ENCODE data around the gene PLXNB2.

PLXNB2 gene

GRCh38 chr22:50257041-50257440 lies 50.4 kb downstream of the PLXNB2 start:
- no peaks in the 10 kb centered on the region for H3K27me3 ChIP-seq (ENCODE audit: insufficient read depth, low read length, poor library complexity)
- DNase-seq (no peak), ATAC-seq (ENCODE audit: insufficient read depth, low read depth) (no peak)
- TF ChIP-seq EZH2 (IDR thresholded peaks at IDR 0.05; ENCODE audit: borderline replicate concordance, low read depth, low read length, severe bottlenecking) = no peak
- no peak for TF ChIP-seq CTCF (IDR thresholded peaks at IDR 0.05; ENCODE audit: borderline replicate concordance, extremely low read depth, low read length, poor library complexity, severe bottlenecking)
- peaks cover 1% of the 10 kb centered on the region for H3K4me1 ChIP-seq (ENCODE audit: insufficient read depth, low read length)
- no peaks in the 10 kb centered on the region for H3K9me3 ChIP-seq (ENCODE audit: insufficient read depth, low read length, severe bottlenecking)
- no peak overlapping the region for H3K4me2 ChIP-seq (ENCODE audit: insufficient read depth, low read length)
- H4K20me1 ChIP-seq (ENCODE audit: insufficient read depth, low read length) = no peaks in the 10 kb centered on the region
- H3K79me2 ChIP-seq (ENCODE audit: insufficient read depth, low read length) = no peaks in the 10 kb centered on the region
- no peak overlapping the region for H2AFZ ChIP-seq (ENCODE audit: low read depth, low read length)
- H3K27ac ChIP-seq (ENCODE audit: low read length) = no peak overlapping the region
- H3K9ac ChIP-seq (ENCODE audit: low read depth, low read length) = no peak overlapping the region
- no peak overlapping the region for H3K4me3 ChIP-seq (ENCODE audit: low read depth in 1 of 2, low read length in 2 of 2)
- no peaks in the 10 kb centered on the region for H3K36me3 ChIP-seq (ENCODE audit: insufficient read depth, low read length)

GRCh38 chr22:50256258-50256862 lies 51.1 kb downstream of the PLXNB2 start:
- TF ChIP-seq EZH2 (IDR thresholded peaks at IDR 0.05; ENCODE audit: borderline replicate concordance, low read depth, low read length, severe bottlenecking) = no peak
- TF ChIP-seq CTCF (IDR thresholded peaks at IDR 0.05; ENCODE audit: borderline replicate concordance, extremely low read depth, low read length, poor library complexity, severe bottlenecking) = no peak
- Histone ChIP-seq H3K9me3 (ENCODE audit: insufficient read depth, low read length, severe bottlenecking) (no peaks in the 10 kb centered on the region), H3K36me3 (ENCODE audit: insufficient read depth, low read length) (no peaks in the 10 kb centered on the region), H3K9ac (ENCODE audit: low read depth, low read length) (no peak overlapping the region), H3K4me3 (ENCODE audit: low read depth in 1 of 2, low read length in 2 of 2) (no peak overlapping the region), H3K79me2 (ENCODE audit: insufficient read depth, low read length) (no peaks in the 10 kb centered on the region), H3K4me1 (ENCODE audit: insufficient read depth, low read length) (peaks cover 8% of the 10 kb centered on the region), H3K4me2 (ENCODE audit: insufficient read depth, low read length) (no peak overlapping the region), H4K20me1 (ENCODE audit: insufficient read depth, low read length) (no peaks in the 10 kb centered on the region), H3K27me3 (ENCODE audit: insufficient read depth, low read length, poor library complexity) (no peaks in the 10 kb centered on the region), H2AFZ (ENCODE audit: low read depth, low read length) (no peak overlapping the region), H3K27ac (ENCODE audit: low read length) (no peak overlapping the region)
- no peak for ATAC-seq (ENCODE audit: insufficient read depth, low read depth)
- no peak for DNase-seq

GRCh38 chr22:50255607-50256006 lies 51.8 kb downstream of the PLXNB2 start:
- peaks cover 14% of the 10 kb centered on the region for H3K4me1 ChIP-seq (ENCODE audit: insufficient read depth, low read length)
- no peak overlapping the region for H3K4me3 ChIP-seq (ENCODE audit: low read depth in 1 of 2, low read length in 2 of 2)
- H2AFZ ChIP-seq (ENCODE audit: low read depth, low read length) = no peak overlapping the region
- no peak overlapping the region for H3K9ac ChIP-seq (ENCODE audit: low read depth, low read length)
- no peak for TF ChIP-seq EZH2 (IDR thresholded peaks at IDR 0.05; ENCODE audit: borderline replicate concordance, low read depth, low read length, severe bottlenecking)
- TF ChIP-seq CTCF (IDR thresholded peaks at IDR 0.05; ENCODE audit: borderline replicate concordance, extremely low read depth, low read length, poor library complexity, severe bottlenecking) = no peak
- no peak overlapping the region for H3K27ac ChIP-seq (ENCODE audit: low read length)
- H4K20me1 ChIP-seq (ENCODE audit: insufficient read depth, low read length) = peaks cover 3% of the 10 kb centered on the region
- DNase-seq (no peak), ATAC-seq (ENCODE audit: insufficient read depth, low read depth) (no peak)
- H3K9me3 ChIP-seq (ENCODE audit: insufficient read depth, low read length, severe bottlenecking) = no peaks in the 10 kb centered on the region
- no peaks in the 10 kb centered on the region for H3K27me3 ChIP-seq (ENCODE audit: insufficient read depth, low read length, poor library complexity)
- H3K79me2 ChIP-seq (ENCODE audit: insufficient read depth, low read length) = peaks cover 3% of the 10 kb centered on the region
- peaks cover 4% of the 10 kb centered on the region; the same call in 1 of the 2 replicates for H3K36me3 ChIP-seq (ENCODE audit: insufficient read depth, low read length)
- no peak overlapping the region for H3K4me2 ChIP-seq (ENCODE audit: insufficient read depth, low read length)

Data from DND-41 (cell line).